ENCODE measurements around the gene MS4A8.

Gene MS4A8

DNA sequence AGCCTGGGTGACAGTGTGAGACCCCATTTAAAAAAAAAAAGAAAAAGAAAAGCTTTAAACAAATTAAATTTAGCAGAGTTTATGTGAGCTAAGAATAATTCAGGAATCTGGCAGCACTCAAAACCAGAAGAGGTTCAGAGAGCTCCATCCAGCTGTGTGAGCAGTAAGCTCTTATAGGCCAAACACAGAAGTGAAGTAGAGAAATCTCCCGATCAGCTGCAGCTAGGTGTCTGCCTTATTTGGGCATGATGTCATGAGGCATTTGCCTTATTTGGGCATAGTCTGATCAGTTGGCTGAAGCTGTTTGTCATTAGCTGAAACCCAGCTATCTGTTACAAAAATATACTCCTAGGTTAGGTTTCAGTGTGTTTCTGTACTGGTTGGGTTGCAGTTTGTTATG, 65.5 kb downstream of the MS4A8 start:
- no peak for DNase-seq (ENCODE audit: low read depth)

GRCh38 chr11:60765355-60765754, 65.9 kb downstream of the MS4A8 start:
- DNase-seq (ENCODE audit: low read depth), result no peak
